Activated CD4-positive, CD25-positive, alpha-beta regulatory T cell (primary cell): ENCODE measurements around the gene APOA4.

Experiments used
- DNase-seq, 4 experiments: peaks; one replicate each; lab custom pipeline; 2025; lab: John Stamatoyannopoulos, UW

Gene APOA4

GRCh38 chr11:116798368-116798767 is 24.7 kb downstream of the APOA4 start:
- no peak for DNase-seq

- DNase-seq: no peak
Measured at GRCh38 chr11:116797816-116798215, 25.3 kb downstream of the APOA4 start.

GRCh38 chr11:116796548-116796947 is 26.6 kb downstream of the APOA4 start:
- DNase-seq: no peak

GRCh38 chr11:116794851-116795250 is 28.3 kb downstream of the APOA4 start:
- no peak for DNase-seq

GRCh38 chr11:116793772-116794097 is 29.4 kb downstream of the APOA4 start:
- DNase-seq: no peak

- no peak for DNase-seq
Measured at GRCh38 chr11:116792869-116793771, 30.0 kb downstream of the APOA4 start.

- no peak for DNase-seq
Measured at GRCh38 chr11:116792144-116792868, 30.8 kb downstream of the APOA4 start.

GRCh38 chr11:116791813-116792143 is 31.3 kb downstream of the APOA4 start, which contains the start of gene APOA5:
APOA5 (minus strand) TSS chr11:116791879; CDS start chr11:116791860, 19 bp downstream.
- no peak for DNase-seq

- DNase-seq: peak; percentile 46 to 65 (median 58)
Measured at GRCh38 chr11:116791002-116791812, 31.9 kb downstream of the APOA4 start.

- no peak for DNase-seq
Measured at GRCh38 chr11:116790167-116791001, 32.7 kb downstream of the APOA4 start.

GRCh38 chr11:116788975-116789374 is 34.1 kb downstream of the APOA4 start:
- no peak for DNase-seq

- no peak for DNase-seq
Measured at GRCh38 chr11:116788534-116788933, 34.6 kb downstream of the APOA4 start.

GRCh38 chr11:116787786-116788486 is 35.2 kb downstream of the APOA4 start, which contains the start of gene ZPR1:
ZPR1 (minus strand) TSS chr11:116788023; CDS start chr11:116787990, 33 bp downstream.
- peak; percentile 51 to 78 (median 73) for DNase-seq

GRCh38 chr11:116787436-116787785 is 35.7 kb downstream of the APOA4 start:
- DNase-seq: no peak

GRCh38 chr11:116786966-116787365 is 36.1 kb downstream of the APOA4 start:
- no peak for DNase-seq

GRCh38 chr11:116786326-116786725 is 36.8 kb downstream of the APOA4 start:
- DNase-seq: no peak

- no peak for DNase-seq
Measured at GRCh38 chr11:116782728-116783127, 40.4 kb downstream of the APOA4 start.

GRCh38 chr11:116778556-116778955 is 44.5 kb downstream of the APOA4 start:
- DNase-seq: no peak

- no peak for DNase-seq
Measured at GRCh38 chr11:116777056-116777455, 46.0 kb downstream of the APOA4 start.

- DNase-seq: no peak
Measured at GRCh38 chr11:116776522-116776984, 46.6 kb downstream of the APOA4 start.

GRCh38 chr11:116775975-116776374 is 47.1 kb downstream of the APOA4 start:
- no peak for DNase-seq
